Measurements from ENCODE around the gene ADAM12. TPM values are rescaled to one million over a fixed set of nuclear protein-coding genes. Genes with fewer than 3 reads are reported as not detected.

ADAM12 gene
- total and polyA plus RNA-seq, 10 of the 15 experiments (the other 5 are each of a cell fraction or from before 2014, with no cell fraction given): under 0.01 to 0.62 (median 0.04) TPM; not detected in 5

DNA sequence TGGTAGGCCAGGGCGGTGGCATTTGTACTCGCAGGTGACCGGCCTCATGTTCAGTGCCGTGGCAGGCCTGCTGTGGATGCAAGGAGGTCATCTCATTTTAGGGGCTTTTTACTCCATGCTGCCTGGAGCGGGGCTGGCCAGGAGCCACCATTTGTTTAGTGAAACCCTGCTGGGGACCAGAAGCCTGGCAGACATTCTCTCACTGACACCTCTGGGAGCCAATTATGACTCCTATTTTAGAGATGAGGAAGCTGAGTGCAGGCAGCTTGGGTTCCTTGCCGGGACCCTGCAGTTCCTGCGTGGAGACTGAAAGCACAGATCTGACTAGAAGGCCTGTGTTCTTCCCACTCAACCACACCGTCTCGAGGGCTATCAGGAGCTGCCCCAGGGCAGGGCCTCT, 305.3 kb downstream of the ADAM12 start:
- H3K36me3 ChIP-seq (ENCODE audit: control insufficient read depth in 2 of 2, insufficient read depth in 2 of 2, low read length in 1 of 2): no peaks in the 10 kb centered on the region
- no peaks in the 10 kb centered on the region for H3K4me1 ChIP-seq (ENCODE audit: control insufficient read depth, insufficient read depth, low read length)
- no peaks in the 10 kb centered on the region for H3K79me2 ChIP-seq (ENCODE audit: control insufficient read depth, insufficient read depth, low read length)
- 62% methylated on average over 9 of the region's 9 CpGs for WGBS (ENCODE audit: insufficient coverage, insufficient replicate concordance, low lambda C conversion rate, missing lambda C conversion rate)
- no peaks in the 10 kb centered on the region for H4K20me1 ChIP-seq (ENCODE audit: control insufficient read depth, insufficient read depth)
- no peak overlapping the region for H3K4me2 ChIP-seq (ENCODE audit: control insufficient read depth, insufficient read depth)
- FAIRE-seq (no peak), ATAC-seq (no peak), DNase-seq (ENCODE audit: low read depth, low spot score) (no peak)
- no peaks in the 10 kb centered on the region for H3K9me3 ChIP-seq (replicated peaks; ENCODE audit: control insufficient read depth, insufficient read depth, low read length)
- SMC1A ChIA-PET (ENCODE audit: uncharacterized antibody, unreplicated experiment): no interaction called here
- in situ Hi-C loops (cut with MboI): no loop called here
- H3K9ac ChIP-seq (ENCODE audit: control insufficient read depth, insufficient read depth, low read length): no peak overlapping the region
- POLR2A ChIA-PET: no interaction called here
- CTCF ChIA-PET: no interaction called here
- H2AFZ ChIP-seq (ENCODE audit: control insufficient read depth, low read depth, low read length): no peak overlapping the region
- no peaks in the 10 kb centered on the region for H3K27me3 ChIP-seq (replicated peaks in 1 of 2; ENCODE audit: control insufficient read depth in 2 of 2, insufficient read depth in 2 of 2, low read length in 1 of 2)
- H3K4me3 ChIP-seq: no peak overlapping the region
- intact Hi-C loops (cut with micrococcal nuclease; ENCODE audit: unreplicated experiment): no loop called here
- BruUV-seq (replicated peaks): no TSS peak
- RAD21 ChIA-PET (ENCODE audit: unreplicated experiment): no interaction called here
- no peak overlapping the region for H3K27ac ChIP-seq (ENCODE audit: control insufficient read depth, insufficient read depth)
- TF ChIP-seq MEF2A (IDR thresholded peaks at IDR 0.05; ENCODE audit: insufficient read depth, low read depth, low read length): no peak
- no peak for TF ChIP-seq TCF12 (IDR thresholded peaks at IDR 0.05; ENCODE audit: low read depth, low read length)
- TF ChIP-seq, protein P1, sequence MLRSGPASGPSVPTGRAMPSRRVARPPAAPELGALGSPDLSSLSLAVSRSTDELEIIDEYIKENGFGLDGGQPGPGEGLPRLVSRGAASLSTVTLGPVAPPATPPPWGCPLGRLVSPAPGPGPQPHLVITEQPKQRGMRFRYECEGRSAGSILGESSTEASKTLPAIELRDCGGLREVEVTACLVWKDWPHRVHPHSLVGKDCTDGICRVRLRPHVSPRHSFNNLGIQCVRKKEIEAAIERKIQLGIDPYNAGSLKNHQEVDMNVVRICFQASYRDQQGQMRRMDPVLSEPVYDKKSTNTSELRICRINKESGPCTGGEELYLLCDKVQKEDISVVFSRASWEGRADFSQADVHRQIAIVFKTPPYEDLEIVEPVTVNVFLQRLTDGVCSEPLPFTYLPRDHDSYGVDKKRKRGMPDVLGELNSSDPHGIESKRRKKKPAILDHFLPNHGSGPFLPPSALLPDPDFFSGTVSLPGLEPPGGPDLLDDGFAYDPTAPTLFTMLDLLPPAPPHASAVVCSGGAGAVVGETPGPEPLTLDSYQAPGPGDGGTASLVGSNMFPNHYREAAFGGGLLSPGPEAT (IDR thresholded peaks at IDR 0.05; ENCODE audit: low read depth): no peak
- TF ChIP-seq ATF2 (IDR thresholded peaks at IDR 0.05; ENCODE audit: low read length): no peak
- no peak for TF ChIP-seq EZH2 (IDR thresholded peaks at IDR 0.05; ENCODE audit: borderline replicate concordance, control insufficient read depth, low read depth, low read length)
- no peak for TF ChIP-seq POLR2A (IDR thresholded peaks at IDR 0.05; ENCODE audit: low read depth, low read length)
- TF ChIP-seq HCFC1 (IDR thresholded peaks at IDR 0.05; ENCODE audit: low read length): no peak
- no peak for TF ChIP-seq HDAC6 (IDR thresholded peaks at IDR 0.05; ENCODE audit: unreplicated experiment)
- TF ChIP-seq DPF2 (IDR thresholded peaks at IDR 0.05): no peak
- TF ChIP-seq, protein P2, sequence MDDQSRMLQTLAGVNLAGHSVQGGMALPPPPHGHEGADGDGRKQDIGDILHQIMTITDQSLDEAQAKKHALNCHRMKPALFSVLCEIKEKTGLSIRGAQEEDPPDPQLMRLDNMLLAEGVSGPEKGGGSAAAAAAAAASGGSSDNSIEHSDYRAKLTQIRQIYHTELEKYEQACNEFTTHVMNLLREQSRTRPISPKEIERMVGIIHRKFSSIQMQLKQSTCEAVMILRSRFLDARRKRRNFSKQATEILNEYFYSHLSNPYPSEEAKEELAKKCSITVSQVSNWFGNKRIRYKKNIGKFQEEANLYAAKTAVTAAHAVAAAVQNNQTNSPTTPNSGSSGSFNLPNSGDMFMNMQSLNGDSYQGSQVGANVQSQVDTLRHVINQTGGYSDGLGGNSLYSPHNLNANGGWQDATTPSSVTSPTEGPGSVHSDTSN (IDR thresholded peaks at IDR 0.05; ENCODE audit: insufficient replicate concordance, low read depth, low read length): no peak
- TF ChIP-seq NRF1 (conservative IDR thresholded peaks at IDR 0.05; ENCODE audit: low read depth, low read length): no peak
- TF ChIP-seq, protein P3, sequence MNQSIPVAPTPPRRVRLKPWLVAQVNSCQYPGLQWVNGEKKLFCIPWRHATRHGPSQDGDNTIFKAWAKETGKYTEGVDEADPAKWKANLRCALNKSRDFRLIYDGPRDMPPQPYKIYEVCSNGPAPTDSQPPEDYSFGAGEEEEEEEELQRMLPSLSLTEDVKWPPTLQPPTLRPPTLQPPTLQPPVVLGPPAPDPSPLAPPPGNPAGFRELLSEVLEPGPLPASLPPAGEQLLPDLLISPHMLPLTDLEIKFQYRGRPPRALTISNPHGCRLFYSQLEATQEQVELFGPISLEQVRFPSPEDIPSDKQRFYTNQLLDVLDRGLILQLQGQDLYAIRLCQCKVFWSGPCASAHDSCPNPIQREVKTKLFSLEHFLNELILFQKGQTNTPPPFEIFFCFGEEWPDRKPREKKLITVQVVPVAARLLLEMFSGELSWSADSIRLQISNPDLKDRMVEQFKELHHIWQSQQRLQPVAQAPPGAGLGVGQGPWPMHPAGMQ (IDR thresholded peaks at IDR 0.05; ENCODE audit: borderline replicate concordance): no peak

Data from GM12878 (cell line).